Upper lobe of left lung (tissue), 4 donors: ENCODE data around the gene PAQR8.

Source experiments
- CTCF ChIP-seq, 6 experiments: fragments of 450-650 bp in 4 of 6; fragments of 200-600 bp in 2 of 6; sonication (generic) in 2 of 6; IDR thresholded peaks; one replicate each; pipeline ENCODE4 v1.5.1; 2016 to 2019; ENCODE audit warnings: antibody characterized with exemption in 6 of 6
- EP300 ChIP-seq, 4 donors: sonication (generic); formaldehyde crosslinking; IDR thresholded peaks; one replicate each; pipeline ENCODE4 v1.5.1; 2017; ENCODE audit warnings: antibody characterized with exemption in 4 of 4, control low read depth in 2 of 4
- POLR2A ChIP-seq, 4 donors: fragments of 450-650 bp; IDR thresholded peaks; one replicate each; pipeline ENCODE4 v1.5.1; 2016 to 2017; ENCODE audit warnings: antibody characterized with exemption in 4 of 4, mild to moderate bottlenecking in 2 of 4
- POLR2AphosphoS5 ChIP-seq, 2 donors: sonication (generic); formaldehyde crosslinking; IDR thresholded peaks; one replicate each; pipeline ENCODE4 v1.5.1; 2017; ENCODE audit warnings: antibody characterized with exemption in 2 of 2

GRCh38 chr6:52403086-52403485, 41.1 kb downstream of the PAQR8 start:
- TF ChIP-seq CTCF (IDR thresholded peaks at IDR 0.05): no peak
- TF ChIP-seq EP300 (IDR thresholded peaks at IDR 0.05): no peak
- TF ChIP-seq POLR2AphosphoS5 (IDR thresholded peaks at IDR 0.05): no peak
- no peak for TF ChIP-seq POLR2A (IDR thresholded peaks at IDR 0.05)
